Suppressor macrophage treated with lipopolysaccharide for 1 hour (primary cell): ENCODE data around the gene ITPKA.

Source experiments
- DNase-seq, 3 donors: peaks; one replicate each; pipeline ENCODE4 v3.0.0-alpha.2; 2020 to 2022

Gene ITPKA

DNA sequence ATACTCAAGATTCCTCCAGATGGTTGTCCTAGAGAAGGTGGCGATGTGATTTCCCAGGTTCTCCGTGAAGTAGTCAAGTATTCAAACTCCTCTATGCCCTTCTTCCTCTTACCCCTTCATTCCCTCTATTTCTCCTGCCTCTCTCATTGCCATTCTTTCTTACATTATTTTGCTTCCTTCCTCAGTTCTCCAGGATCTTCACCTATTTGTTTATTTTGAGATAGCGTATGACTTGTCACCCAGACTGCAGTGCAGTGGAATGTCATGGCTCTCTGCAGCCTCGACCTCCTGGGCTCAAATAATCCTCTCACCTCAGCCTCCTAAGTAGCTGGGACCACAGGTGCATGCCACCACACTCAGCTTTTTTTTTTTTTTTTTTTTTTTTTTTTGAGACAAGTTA is 1.8 kb upstream of the ITPKA start:
- DNase-seq: no peak

DNA sequence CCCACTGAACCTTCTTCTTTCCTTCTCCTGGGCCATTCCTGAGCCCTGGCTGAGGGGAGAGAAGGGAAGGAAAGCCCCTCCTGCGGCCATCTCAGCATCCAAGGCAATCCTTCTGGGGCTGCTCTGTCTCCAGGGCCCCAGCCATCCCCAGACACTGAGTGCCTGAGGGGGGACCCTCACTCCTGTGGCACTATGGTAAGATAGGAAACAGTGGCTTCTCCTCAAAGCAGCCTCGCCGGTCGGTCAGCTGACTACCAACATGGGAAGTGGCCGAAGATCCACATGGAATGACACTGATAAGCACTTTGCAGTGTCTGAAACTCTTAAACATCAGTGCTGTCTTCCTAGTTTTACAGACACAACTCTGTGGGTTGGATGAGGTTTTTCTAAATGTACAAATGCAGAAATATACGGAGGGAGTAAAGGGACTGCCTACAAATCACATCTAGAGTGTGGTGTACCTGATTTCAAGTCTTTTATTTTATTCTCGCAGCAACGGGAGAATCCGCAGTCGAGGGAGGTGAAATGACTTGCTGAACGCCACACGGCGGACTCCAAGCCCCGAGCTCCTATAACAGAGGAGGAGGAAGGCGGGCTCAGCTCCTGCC is 973 bp upstream of the ITPKA start:
- no peak for DNase-seq

DNA sequence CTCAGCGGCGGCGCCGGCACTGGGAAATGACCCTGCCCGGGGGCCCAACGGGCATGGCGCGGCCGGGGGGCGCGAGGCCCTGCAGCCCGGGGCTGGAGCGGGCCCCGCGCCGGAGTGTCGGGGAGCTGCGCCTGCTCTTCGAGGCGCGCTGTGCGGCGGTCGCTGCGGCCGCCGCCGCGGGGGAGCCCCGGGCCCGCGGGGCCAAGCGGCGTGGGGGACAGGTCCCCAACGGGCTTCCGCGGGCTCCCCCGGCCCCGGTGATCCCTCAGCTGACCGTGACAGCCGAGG is 172 bp downstream of the ITPKA start:
- DNase-seq: no peak

DNA sequence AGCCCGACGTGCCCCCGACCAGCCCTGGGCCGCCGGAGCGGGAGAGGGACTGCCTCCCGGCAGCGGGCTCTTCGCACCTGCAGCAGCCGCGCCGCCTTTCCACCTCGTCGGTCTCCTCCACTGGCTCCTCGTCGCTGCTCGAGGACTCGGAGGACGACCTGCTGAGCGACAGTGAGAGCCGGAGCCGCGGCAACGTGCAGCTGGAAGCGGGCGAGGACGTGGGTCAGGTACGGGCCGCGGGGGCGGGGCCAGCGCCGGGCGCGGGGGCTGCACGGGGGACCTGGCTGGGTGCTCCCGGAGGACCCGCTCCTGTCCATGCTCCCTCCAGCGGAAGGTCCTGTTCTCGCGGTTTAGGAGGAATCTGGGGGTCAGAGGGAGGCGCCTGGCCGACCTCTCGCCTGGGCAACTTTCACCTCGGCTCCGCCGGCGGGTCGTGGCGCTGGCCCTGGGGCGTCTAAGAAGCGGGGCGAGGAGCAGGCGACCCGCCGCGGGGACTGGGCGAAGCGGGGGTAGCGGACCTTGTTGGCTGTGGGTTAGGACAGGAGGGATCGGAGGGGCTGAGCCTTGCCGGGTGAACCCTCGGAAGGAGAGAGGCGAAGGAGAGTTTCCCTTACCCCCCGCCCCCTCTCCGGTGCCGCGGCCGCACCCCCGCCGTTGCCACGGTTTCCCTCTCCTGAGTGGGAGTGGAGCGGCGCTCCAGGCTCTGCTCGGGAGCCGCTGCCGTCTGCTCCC is 682 bp downstream of the ITPKA start:
- DNase-seq: peak in 1 of 3 donors; percentile 44

DNA sequence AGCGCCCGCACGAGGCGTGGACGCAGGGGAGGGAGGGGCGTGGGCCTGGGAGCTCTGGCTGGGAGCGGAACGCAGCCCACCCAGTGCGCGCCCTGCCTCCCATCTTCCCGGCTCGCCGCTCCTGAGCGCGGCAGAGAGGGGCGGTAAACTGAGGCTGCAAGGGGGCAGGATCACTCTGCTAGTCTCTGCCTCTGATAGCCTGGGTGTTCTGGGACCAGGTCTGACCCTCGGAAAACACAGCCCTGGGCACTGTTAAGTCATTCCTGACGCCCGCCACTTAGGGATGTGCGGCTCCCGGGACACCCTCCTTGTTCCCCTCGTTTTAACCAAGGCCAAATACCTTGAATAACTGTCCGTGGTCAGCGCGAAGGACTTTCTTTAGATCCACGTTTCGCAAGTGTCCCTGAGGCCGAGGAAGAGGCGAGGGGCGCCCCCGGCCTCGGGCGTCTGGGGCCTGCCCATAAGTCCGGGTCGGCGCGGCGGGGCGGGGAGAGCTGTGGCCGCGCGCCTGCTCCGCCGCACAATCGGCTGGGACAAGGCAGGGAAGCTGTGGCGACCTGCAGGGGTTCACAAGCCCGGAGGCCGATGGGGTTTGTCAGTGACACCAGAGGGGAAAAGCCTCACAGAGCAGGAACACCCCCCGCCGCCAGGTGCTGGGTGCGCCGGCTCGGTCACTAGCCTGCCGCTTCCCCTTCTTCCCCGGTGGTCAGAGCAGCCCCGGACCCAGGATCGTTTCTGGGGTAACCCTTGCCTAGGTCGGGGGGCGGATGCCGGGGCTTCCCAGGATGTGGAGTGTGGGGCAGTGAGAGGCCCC is 1.5 kb downstream of the ITPKA start:
- DNase-seq: peak in 1 of 3 donors; percentile 55

DNA sequence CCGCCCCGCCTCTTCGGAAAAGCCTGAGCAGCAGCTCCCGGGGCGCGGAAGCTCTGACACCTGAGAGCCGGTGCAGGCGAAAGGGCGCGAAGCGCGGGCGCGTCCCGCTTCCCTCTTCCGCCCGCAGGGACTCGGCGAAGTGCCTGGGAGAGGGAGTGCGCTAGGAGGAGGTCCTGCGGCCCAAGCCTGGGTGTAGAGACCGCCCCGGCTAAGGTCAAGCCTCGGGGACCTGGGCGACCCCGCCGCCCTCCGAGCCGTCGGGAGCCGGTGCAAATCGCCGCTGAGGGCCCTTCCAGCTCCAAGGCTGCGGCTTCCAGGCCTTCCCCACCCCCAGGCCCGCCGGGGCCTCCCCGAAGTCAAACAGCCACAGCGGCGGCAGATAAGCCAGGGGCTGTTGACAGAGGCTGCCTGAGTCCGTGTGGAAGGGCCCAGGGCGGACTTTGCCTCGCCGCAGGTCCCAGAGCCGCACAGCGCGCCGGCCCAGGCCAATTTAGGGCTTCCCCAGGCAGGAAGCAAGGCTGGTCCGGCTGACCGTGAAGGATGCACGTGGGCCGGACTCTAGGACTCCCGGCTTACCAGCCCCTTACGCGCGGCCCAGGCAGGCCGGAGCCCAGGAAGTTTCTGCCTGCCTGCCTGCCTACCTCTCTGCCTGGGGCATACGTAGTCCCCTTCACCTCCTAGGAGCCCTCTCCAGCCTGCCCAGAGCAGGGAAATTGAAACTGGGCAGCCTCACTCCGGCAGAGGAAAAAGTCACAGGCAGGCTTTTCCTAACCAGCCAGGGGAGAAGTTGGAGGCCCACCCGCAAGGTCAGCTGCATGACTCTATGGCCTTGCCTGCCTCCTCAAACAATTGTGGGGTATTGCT is 2.3 kb downstream of the ITPKA start:
- DNase-seq: peak in 1 of 3 donors; percentile 15

DNA sequence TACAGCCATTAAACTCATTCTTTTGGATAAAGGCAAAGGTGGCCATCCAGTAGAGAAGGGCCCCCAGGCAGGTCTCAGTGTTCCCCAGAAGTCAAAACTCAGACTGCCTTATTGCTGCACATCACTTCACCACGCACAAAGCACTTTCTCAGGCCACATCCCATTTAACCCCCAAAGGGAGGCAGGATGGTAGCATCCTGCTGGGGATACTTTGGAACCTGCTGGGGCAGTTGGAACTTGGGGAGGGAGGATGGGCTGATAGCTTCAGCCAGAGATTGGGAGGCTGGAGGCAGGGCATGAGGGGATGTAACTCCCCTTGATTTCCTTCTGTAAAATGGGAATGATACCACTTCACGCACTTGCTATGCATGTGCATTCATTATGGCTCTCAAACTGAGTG is 5.0 kb downstream of the ITPKA start:
- DNase-seq: no peak

DNA sequence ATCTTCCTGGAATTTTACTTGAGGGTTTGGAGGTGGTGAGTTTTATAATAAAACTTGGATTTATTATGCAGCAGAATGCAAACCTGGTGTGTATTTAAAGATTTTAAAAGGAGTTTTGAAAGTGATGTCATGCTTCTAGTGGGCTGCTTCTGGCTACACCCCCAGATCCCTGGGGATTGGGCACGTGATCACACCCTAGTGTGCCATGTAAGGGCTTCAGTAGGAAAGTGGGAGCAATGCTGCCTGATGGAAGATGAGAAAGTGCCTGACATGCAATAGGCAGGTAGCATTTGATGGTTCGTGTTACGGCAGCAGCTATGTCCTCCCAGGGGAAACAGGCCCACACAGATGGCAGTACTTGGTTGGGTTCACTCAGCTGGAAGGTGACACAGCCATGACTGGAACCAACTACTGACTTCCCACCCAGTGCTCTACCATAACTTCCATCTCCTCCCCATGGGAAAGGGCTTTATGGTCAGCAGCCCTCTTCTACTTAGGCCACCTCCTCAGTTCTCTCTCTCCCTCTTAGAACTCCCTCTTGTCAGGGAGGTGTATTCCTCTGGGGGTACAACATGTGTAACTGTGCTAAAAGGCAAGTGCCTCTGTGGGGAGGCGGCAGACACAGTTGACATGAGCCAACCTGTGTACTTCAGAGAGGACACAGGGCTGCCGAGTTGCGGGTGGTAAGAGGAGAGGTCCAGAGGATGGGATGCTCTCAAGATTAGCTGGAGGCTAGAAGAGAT is 5.6 kb downstream of the ITPKA start:
- DNase-seq: no peak

DNA sequence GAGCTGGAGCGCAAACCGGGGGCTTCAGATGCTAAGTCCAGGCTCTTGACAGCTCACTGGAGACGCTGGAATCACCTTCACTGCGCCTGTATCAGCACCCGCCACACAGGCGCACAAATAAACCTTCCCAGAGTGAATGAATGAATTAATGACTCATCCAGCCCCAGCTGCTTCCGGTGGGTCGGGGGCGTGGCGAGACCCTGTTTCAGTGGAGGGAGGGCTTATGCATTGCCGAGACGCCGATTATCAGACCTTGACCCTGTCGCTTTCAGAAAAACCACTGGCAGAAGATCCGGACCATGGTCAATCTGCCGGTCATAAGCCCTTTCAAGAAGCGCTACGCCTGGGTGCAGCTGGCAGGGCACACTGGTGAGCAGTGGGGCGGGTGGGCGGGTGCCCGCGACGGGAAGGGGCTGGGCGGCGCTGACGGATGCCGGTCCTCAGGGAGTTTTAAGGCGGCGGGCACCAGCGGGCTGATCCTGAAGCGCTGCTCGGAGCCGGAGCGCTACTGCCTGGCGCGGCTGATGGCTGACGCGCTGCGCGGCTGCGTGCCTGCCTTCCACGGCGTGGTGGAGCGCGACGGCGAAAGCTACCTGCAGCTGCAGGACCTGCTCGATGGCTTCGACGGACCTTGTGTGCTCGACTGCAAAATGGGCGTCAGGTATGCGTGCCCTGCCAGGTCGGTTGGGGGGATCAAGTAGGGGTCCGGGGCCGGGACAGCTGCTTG is 7.7 kb downstream of the ITPKA start:
- DNase-seq: peak in 1 of 3 donors; percentile 54

DNA sequence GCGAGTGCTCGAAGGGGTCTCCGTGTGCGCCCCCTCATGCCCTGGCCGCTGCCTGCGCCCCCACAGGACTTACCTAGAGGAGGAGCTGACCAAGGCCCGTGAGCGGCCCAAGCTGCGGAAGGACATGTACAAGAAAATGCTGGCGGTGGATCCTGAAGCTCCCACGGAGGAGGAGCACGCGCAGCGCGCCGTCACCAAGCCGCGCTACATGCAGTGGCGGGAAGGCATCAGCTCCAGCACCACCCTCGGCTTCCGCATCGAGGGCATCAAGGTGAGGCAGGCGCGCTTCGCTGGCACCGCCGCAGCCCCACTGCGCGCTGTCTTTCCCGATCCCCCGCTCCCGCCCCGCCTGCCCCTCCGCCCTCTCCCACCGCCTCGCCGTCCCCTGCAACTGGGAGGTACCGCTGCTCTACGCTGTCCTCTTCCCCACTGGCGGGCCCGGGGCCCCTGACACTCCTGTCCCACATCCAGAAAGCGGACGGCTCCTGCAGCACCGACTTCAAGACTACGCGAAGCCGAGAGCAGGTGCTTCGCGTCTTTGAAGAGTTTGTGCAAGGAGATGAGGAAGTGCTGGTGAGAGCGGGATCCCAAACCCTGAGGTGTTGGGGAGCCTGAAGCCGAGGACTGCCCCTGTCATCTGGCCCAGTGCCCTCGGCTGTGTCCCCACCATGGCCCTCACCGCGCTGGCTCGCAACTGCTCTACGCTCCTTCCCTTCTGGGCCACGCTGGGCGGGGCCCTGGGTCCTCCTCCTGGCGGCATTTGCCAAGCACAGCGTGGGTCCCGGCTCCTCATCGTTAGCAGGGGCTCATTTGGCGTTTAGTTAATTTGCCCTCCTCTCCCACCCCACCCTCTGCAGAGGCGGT is 8.5 kb downstream of the ITPKA start:
- DNase-seq: peak in 1 of 3 donors; percentile 62

DNA sequence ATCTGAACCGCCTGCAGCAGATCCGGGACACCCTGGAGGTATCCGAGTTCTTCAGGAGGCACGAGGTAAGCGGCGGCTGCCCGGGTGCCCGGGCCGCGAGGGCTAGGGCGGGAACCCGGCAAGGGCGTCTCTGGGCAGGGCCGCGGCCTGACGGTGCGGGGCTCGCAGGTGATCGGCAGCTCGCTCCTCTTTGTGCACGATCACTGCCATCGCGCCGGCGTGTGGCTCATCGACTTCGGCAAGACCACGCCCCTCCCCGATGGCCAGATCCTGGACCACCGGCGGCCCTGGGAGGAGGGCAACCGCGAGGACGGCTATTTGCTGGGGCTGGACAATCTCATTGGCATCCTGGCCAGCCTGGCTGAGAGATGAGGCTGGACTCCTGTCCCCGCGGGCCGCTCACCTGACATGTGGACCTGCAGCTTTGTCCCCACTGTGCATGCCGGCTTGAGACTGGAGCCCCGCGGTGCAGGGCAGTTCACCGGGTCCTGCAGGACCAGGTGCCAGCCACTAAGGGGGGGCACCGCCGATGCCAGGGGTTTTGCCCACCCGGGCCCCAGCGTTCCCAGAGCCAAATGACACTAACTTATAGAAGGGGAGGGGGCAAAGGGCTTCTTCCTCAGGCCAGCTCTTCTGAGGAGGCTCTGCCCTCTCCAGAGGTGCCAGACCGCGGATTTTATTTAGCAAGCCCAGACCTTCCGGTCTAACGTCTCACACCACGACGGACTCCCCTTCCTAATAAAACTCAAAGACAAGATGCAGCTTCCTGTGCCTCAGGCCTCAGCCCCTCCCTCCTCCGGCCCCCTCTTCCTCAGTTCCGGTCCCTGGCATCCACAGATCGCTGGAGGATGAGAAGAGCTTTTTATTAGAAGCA is 9.4 kb downstream of the ITPKA start:
- peak in 1 of 3 donors; percentile 16 for DNase-seq

DNA sequence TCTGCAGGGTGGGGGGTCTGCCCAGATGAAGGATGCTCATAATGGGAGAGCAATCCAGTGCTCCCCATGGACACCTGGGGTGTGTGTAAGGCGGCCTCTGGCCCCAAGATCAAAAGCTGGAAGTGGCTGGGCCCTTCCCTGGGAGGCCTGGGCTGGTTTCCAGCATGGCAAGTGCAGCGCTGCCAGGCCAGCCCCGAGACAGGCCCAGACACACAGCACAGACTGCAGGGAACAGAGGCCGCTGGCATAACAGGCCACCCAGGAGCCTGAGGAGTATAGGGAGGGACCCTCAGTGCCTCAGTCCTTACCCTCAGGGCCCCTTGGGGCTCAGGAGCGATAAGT is 10.0 kb downstream of the ITPKA start:
- no peak for DNase-seq

DNA sequence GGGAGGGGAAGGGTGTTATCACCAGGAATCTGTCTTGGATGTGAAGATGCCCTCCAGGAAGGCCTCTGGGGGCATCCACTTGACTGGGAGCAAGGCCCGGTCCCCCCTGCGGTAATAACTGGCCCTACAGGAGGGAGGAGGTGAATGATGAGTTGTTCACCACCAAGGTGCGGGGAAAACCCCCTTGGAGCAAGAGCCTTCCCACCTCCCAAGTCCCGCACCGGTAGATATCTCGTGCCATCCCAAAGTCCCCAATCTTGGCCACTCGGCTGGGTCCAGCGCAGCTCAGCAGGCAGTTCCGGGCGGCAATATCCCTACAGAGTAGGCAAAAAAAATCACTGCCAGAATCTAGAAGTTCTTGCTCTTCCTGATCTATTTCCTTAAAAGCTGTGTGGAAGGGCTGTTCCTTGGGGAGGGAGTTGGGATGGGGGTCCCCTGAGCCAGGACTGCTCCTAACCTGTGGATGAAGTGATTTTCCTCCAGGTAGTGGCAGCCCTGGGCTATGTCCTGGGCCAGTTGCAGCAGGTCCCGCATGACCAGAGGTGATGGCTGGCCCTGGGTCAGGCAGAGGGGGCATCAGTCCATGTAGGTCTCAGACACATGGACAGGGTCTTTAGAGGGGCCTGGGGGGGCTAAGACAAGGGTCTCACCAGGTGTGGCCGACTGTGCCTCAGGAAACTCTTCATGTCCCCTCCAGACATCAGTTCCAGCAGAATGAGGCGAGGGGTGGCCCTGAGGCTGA is 11.2 kb downstream of the ITPKA start:
- DNase-seq: no peak

DNA sequence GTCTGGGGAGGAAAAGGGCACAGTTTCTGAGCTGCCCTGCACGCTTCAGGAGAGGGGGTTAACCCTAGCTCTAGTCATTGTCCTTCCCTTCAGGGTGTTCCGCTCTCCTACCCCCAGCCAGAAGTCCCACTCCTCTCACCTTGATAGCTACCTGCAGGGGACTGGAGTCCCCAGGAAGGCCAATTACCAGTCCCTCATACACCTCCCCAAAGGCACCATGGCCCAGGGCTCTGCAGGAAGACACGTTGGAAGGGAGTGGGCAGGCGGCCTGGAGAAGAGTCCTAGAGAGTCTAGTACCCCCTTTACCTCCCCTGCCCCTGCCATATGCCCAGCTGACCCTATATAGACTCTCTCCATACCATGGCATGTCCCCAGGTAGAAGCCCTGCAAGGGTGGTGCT is 12.1 kb downstream of the ITPKA start:
- DNase-seq: no peak

DNA sequence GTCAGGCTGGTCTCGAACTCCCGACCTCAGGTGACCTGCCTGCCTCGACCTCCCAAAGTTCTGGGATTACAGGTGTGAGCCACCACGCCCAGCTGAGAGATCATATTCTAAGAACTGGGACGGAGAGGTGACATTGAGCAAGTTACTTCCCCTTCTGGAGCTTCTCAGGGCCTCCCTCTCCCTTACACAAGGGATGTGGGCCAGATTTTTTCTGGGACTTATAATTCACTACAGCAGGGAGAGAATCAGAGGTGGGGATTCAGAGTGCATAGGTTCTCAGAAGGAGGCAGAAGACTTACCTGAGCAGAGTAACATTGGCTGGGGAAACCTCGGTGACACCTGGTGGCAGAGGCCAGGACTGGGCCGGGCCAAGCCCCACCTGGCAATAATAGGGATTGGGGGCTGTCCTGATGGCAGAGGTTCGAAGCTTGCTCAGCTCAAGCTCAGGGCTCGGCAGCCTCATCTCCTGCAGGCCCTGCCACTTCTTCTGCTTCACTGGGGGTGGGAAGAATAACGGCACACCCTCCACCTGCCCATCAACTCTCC is 13.2 kb downstream of the ITPKA start:
- no peak for DNase-seq

DNA sequence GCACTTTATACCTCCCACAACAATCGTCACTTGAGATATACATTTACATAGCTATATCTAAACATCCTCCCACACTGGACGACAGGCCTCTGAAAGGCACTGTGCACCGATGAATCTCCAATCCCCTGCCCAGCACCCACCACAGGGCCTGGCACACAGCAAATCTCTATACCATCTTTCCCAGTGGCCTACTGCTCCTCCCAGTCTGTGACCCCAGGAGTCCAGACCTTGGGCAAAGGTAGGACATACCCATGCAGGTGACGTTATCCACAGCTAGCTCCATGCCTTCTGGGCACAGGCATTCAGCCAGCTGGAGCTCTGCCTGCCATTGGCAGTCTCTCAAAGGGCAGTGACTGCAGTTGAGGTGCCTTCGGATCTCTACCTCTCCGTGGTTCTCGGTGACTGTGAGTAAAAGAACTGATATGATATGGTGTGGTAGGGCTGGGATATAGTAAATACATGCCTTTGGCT is 14.2 kb downstream of the ITPKA start:
- no peak for DNase-seq

DNA sequence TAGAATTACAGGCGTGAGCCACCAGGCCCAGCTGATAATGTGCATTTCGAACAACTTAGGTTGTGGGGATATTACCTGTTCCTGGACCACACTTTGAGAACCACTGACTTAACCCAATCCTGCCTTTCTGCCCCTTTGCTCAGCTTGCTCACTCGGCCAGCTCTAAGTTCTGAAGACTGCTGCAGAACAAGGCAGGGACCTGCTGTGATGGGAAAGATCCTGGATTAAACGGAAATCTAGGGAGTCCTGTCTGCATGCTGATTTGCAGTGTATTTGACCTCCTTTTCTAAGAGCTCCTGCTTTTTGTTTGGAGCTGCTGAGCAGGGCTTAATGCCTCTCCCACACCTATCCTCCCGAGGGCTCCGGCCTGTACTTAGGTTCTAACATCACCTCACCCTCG is 17.1 kb downstream of the ITPKA start:
- DNase-seq: no peak

DNA sequence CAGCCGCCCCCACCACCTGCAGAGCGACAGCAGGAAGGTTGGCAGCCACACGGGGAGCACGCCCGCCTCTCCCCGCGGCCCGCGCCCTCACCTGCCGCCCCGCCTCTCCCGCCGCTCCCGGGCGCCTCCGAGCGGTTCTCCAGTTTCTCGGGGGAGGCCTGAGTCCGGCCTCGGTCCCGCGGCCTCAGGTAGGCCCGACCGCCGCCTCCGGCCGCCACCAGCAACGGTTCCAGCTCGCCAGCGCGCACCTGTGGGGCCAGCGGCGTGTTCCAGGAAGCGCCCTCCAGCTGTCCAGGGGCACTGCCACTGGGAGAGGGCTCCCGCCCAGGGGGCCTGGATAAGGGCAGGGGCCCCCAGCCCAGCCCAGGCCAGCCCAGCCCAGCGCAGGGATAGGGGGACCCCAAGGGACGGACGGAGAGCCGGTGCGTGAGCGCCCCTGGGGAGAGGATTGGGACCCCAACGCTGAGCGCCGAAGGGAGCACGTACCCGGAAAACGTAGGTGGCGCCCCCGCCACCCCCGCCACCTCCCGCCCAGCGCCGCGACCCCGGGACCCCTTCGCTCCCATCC is 17.7 kb downstream of the ITPKA start:
- DNase-seq: no peak
